HG03521 (cell line): ENCODE data around the gene PPM1H.
"Not testable (repeated sequence)": the region's sequence is repeated elsewhere in the genome, so short reads cannot be mapped to it uniquely, and the experiment has no call there.

Experiments used
- ATAC-seq: cut with Tn5 transposase; IDR thresholded peaks from one replicate; pipeline ENCODE4 v1.9.1; 2021; ENCODE audit warnings: mild to moderate bottlenecking, moderate library complexity; ENCODE audit not compliant: unreplicated experiment

Gene PPM1H

DNA sequence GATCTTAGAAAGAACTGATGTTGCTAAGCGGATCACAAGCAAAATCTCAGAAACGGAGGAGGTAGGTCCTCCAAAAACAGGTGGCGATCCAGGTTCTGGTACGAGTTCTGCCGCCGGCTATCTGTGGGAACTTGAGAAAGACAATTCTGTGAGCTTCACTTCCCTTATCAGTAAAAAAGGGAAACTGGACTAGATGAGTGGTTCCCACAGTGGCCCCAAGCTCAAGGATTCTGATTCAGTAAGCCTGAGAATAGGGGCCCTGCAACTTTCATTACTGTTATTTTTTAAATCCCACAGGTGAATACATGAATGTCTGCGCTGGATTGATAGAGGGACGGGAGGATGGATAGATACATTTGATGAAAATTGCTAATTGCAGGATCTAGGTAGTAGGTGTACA lies 160.2 kb downstream of the PPM1H start:
- ATAC-seq, result no peak

DNA sequence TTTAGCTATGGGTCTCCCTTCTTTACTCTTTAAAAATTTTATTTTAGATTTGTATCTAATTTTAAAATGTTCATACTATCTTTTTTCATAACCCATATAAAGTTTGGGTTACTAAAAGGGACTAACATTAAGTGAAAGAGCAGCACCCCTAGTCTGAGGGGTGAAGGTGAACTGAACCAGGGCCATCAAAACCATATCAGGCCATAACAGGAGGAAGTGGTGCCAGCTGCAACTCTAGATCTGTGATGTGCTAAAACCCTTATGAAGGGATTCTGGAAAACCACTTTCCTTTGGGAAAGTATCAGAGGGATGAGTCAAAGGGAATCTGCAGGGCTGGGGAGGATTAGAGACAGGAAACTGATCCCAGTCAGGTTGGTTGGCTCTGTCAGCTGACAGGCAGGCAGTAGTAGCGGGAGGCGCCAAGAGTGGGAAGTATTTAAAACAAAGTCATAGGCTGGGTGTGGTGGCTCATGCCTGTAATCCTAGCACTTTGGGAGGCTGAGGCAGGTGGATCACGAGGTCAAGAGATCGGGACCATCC lies 162.5 kb downstream of the PPM1H start:
- ATAC-seq, result no peak

DNA sequence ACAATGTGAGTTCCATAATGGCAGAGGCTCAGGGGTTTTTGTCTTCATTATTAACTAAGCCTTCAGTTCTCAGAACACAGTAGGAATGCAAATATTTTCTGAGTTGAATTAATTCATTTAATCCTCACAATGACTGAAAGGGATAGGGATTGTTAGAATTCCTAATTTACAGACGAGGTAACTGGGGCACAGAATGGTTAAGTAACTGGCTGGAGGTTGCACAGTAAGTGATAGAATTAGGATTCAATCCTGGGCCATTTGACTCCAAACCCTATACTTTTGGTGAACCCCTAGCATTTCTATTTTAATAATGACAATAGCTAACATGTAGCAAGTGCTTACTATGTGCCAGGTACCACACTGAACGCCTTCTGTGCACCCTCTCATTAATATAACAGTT lies 163.1 kb downstream of the PPM1H start:
- no peak for ATAC-seq

DNA sequence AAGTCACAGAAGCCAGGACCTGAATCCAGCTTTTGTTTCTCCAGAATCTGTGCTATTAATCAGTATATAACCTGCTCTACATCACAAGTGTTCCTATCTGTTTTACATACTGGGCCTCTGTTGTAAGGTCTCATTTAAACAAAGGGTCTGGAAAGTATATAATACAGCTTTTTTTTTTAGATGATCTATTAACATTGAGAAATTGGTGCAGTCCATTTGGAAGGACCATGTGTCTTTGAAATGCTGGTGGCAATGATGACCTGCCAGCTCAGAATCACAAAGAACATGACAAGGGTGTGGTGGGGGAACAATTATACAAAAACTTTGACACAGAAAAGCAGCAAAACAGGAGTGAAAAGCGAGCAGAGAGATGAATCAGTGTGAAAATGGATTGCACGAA lies 164.6 kb downstream of the PPM1H start:
- ATAC-seq, result no peak

DNA sequence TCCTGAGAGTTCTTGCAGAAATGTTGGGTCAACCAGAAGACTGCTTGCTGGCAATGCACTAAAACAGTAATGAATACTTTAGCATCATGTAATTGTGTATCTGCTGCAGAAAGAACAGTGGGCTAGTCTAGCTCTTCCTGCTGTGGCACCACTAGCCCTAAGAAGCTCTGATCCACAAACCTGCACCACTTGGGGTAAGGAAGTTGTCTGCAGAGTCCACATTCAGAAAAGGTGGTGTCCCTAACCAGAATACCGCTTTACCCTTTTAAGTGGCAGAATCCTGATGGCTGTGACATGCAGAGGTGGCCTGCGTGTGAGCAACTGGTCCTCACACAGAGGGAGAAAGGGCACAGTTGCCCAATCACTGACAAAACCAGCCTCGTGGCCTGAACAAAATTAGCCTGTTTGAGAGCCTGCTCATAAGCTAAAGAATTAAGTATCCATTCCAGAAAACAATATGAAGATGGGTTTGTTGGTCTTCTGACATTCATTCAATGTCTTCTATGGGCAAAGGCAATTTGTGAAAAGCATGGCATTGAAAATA lies 165.8 kb downstream of the PPM1H start:
- no peak for ATAC-seq

DNA sequence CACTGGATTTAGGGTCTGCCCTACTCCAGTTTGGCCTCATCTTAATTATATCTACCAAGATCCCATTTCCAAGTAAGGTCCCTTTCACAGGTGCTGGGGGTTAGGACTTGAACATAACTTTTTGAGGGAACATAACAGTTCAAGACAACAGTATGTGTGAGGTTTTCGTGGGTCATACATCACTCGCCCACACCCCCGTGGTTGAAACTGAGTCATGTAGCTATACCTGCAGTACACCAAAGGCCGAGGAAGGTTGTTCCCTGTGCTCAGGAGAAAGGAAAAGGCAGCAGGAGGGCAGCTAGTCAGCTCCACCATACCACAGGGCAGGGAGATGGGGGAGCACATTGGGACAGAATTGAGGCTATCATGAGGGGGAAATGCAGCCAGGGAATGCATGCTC lies 167.0 kb downstream of the PPM1H start:
- ATAC-seq, result no peak

DNA sequence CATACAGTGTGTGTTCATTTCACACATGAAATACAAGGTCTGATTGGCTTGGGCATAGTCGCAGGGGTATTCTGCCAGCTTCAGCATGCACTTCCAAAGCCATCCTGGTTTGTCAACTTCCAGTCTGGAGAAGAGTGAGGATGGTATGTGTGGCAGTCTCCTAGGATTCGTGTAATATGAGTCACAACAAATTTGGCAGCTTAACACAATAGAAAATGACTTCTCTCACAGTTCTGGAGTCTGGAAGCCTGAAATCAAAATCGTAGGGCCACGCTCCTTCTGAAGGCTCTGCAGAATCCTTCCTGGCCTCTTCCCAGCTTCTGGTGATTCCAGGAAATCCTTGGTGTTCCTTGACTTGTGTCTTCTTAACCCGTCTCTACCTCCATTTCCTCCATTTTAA lies 167.5 kb downstream of the PPM1H start:
- no peak for ATAC-seq

DNA sequence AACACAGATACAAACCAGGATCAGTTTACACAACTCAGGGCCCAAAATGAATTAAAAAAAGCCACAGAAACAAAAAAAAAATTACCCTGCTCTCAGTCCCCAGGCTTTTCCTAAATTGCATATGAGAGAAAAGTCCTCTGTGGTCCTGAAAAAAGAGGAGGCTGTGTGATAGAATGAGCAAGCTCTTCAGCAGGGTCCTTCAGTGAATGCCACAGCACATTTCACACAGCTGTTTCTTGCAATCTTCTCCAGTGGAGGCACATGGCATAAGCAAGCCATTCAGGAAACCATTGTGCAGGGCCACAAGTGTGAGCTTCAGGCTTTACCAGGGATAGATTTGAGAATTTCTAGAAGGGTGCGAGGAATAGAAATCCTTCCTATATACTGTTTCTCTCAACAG lies 168.5 kb downstream of the PPM1H start:
- ATAC-seq, result no peak

DNA sequence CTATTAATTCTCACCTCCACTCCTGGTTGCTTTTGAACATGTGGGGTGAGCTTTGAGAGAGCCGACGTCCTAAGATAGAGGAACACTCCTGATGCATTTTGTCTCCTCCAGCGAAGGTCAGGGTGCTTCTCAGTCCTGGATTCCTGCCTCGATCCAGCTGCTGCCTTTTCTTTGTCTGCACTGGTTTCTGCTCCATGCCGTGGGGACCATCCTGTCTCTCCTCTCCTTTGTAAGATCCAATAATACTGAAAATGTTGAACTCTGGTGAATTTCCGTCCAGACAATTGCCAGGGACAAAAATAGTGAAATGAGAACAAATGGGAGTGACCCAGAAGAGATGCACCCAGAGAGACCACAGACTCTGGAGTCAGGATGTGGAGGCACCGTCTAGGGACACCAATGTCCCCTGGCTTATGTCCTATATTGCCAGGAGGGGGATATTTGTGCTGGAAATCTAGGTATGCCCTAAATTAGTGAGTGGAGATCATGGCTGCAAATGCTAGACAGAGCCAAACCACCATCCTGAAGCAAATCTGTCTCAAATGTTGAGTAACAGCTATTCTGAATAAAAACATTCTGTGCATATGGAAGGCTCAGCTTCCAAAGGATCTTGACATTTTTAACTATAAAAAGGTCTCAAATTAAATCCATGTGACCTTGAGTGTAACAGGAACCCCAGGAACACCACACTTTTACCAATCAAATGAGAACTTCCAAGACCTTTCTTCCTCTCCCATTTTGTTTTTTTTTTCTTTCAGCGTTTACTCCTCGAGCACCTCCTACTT lies 170.9 kb downstream of the PPM1H start:
- no peak for ATAC-seq

DNA sequence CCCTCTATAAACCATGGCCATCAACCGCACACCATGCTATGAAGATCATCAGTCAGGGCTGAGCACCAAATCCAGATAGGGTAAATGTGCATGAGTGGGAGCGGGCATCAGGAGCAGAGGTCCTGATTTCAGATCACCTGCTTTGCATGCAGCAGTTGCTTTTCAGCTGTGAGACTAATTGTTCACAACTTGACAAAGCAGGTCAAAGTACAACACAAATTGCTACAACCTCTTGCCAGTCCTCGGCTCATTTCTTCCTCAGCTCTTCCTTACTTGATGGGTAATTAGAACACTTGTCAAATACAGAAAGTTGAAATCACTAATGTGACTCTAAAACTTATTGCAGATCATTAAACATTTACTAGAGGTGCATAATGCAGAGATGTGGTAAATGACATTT lies 171.6 kb downstream of the PPM1H start:
- no peak for ATAC-seq

DNA sequence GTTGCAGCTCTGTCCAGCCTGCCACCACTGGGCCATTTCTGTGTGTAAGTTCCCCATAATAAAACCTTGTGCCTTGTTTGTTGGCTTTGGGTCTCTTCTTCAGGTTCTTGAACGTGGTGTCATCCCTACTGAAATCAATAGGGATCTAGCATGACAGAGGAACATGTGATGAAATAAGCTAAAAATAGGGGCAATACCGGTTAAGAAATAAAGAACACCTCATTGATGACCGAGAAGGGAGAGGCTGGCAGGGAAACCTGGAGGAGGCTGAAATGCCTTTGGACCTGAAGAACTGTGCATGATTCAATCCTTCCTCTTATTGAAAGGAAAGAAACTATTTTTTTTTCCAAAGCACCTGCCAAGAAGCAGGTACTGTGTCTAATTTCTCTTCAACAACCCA lies 172.3 kb downstream of the PPM1H start:
- ATAC-seq, result no peak

DNA sequence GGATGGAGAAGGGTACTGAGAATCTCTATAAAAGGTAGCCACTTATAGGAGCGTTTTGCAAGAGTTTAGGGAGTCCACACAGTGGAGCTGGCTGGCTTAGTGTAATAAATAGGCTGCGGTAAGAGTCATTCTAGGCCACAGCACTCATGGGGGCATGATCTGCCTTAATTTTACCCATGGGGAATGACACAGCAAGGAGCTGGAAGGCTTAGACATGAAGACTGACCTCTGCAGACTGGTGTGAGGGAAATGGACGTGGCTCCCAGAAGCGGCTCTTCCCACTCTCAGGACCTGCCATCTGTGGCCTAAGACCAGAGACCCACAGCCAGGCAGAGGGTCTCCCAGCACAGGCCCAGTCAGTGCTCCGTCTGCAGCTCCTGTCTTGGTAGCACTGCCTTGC lies 173.3 kb downstream of the PPM1H start:
- no peak for ATAC-seq

DNA sequence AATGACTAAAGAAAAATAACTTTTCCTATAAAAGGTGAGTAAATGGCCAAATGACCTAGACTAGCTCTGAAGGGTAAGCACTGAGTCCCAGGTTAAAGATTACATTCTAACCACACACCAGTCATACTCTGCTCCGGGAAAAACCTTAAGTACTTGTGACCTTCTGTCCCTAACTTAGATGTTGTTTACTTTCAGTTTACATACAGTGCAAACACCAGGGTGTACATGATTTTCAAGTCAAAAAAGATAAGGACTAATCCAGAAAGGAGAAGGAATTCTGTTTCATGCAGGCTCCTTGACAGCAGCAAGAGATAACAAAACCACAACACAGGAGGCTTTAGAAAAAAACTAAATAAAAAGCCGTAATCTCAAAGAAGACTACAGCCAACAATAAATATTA lies 174.2 kb downstream of the PPM1H start:
- ATAC-seq, result peak; percentile 89

DNA sequence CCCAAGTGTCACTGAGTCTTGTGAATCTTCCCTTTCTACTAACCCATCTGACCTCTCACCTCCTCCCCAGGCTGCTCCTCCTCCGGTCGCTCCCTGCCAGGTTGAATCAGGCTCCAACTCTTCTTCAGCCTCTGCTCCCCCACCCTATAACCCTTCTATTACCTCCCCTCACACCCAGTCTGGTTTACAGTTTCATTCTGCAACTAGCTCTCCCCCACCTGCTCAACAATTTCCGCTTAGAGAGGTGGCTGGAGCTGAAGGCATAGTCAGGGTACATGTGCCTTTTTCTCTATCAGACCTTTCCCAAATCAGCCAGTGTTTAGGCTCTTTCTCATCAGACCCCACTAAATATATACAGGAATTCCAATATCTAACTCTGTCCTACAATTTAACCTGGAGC lies 174.6 kb downstream of the PPM1H start:
- ATAC-seq, result not testable (repeated sequence)

DNA sequence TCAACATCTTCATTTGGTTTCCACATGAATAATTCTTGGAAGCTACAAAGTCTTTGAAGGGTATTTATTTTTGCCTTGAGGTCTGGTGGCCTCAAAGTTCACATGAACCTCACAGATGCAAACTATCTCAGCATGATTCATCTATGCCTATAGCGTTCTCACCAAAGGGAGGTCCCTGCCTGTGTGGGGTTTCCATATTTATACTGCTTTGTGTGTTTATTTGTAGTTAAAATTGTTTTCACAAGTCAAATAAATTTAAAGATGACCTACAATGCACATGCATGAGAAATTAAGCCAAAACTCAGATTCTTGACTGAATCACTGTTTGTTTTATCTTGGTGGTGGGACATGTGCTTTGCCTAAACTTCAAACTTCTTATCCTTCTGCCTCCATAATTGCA lies 176.7 kb downstream of the PPM1H start:
- ATAC-seq, result no peak

DNA sequence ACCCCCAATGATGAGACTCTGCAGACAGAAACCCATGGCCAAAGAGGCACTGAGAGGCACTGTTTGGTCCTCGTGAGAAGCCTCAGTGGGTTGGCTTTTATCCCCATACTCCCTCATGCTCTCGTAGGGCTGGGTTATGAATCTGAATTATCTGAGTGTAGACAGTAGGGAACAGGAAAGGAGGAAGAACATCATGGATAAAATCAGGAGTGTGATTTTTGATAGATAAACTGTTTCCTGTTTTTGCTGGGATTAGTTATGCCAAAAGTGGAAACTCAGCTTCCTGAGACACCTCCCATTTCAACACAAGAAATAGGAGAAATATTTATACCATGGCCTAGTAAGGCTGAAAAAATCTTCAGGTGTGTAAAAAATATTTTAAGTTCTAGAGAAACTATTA lies 177.9 kb downstream of the PPM1H start:
- ATAC-seq, result no peak

DNA sequence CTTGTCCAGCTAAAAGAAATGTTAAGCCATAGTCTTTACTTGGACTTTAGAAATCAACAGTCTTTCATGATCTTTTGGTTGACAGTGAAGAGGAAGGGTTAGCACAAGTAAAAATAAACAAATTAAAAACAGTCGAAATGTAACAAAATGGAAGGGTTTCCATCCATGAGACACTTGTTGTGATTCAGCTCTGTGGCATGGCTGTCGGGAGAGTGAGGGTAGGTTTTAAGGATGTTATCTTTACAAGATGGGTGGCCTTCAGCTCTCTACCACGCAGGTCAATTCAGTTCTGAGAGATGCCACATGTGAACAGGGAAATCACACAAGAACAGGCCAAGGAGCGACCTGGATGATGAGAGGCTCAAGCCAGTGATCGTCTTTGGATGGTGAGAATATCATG lies 180.2 kb downstream of the PPM1H start:
- ATAC-seq, result no peak

DNA sequence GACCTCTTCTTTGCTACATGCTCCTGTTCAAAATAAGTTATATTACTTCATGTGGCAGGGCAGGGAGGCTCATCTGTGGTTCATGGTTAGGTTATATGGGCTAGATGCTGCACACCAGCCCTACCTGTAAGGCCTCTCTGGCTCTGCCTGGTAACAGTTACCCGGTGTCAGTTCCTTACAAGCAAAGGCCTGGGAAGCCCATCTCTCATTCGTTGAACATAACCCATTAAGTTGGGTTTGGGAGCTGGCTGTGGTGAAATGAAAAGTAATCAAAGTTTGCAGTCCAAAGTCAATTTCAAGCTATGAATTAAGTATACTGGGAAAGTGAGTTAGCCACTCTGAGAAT lies 183.2 kb downstream of the PPM1H start:
- ATAC-seq, result no peak

DNA sequence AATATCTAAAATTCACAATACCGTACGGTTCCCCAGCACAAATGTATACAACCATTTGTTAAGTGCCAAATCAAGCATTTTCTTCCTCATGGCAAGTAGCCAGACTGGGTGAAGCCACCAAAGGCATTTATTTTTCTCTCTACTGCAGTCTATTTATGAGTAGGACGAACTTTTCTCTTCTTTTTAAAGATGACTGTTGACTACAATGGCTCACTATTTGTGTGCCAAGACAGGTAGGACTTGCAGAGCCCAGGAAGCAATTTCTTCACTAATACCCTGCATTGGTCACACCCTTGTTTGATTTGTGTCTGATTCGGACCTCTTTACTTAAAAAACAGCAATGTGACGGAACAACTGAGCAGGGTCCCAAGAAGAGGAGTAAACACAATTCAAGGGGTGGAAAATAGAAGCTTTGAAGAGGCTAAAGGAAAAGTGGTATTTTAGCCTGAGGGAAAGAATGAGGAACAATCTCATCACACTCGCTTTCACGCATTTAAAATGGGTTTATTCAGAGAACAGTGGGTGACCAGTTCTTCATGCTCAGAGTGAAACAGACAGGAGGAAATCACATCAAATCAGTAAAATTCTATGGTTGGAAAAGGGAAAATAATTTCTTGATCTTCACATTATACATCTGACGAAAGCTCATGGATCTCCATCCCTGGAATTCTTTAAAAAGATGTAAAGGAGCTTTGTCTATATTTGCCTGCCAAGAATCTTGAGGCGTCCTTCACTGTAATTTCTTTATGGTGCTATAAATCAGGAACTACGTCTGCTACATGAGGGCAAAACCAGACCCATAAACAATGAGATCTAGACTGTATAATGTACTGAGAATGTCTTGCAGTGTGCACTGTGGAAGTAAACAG lies 183.8 kb downstream of the PPM1H start:
- no peak for ATAC-seq

DNA sequence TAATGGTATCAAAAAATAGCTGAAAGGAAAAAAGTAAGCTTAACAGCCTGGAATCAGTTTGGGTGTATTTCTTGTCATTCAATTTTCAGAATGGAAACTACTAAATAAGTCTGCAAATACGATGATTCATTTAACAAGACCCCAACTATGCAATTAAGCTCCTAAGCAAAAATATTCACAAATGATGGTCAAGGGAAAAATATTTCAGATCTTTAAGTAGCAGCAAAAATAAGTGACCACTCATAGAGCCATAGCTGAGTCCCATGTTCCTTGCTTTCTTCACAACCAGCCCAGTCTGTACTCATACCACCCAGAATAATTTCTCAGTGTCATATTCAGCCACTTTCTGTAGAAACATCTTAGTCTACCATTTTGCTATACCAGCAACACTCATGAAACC lies 185.4 kb downstream of the PPM1H start:
- ATAC-seq, result no peak

DNA sequence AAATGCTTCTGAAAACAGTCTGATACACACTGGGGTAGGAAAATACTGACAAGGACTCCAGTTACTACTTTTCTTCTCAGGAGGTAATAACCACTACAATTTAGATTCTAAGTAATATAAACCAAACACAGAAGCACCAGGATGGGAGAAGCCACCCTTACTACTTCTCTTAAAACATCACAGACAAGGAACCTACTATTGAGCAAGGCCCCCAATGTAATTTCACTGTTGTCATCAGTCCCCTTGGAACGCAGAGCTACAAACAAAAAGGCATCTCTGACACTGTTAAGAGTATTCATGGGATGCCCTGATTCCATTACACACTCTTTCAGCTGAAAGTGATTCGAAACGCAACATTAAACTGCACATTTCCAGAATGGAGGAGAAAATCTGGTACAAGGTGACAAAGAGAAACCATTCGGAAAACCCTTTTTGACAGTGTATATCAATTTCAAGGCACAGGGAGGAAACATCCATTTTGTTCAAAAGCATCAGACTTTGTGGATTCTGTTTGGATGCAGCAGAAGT lies 185.9 kb downstream of the PPM1H start:
- no peak for ATAC-seq

DNA sequence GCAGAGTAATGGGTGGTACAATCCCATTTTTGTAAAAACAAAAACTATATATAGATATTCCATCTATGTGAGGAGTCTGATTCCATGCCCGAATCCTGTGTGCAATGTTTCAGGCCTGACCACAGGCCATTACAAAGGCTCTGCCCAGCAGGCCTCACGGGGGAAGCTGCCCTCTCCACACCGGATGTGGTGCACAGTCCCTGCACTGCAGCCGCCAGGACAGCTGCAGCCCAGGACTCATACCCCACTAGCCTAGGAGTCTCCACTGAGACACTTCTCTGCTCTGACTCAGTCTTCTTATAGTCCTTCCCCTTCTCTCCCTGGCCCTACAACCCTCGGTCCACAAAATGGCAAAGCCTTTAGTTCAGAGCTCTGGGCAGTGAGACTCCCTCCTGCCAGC lies 190.4 kb downstream of the PPM1H start:
- ATAC-seq, result no peak
